ENCODE measurements around the gene ZNF607. TPM values are rescaled to one million over a fixed set of nuclear protein-coding genes. Genes with fewer than 3 reads are reported as not detected.

ZNF607 gene
- total RNA-seq, result 1 to 10 TPM; 2.4 to 3.0 (median 2.8) TPM

- TF ChIP-seq CTCF (IDR thresholded peaks at IDR 0.05; ENCODE audit: low read depth), result no peak
Observed at GRCh38 chr19:37719111-37719926, at the start of gene ZNF607. TSS of gene ZNF607 (minus strand) at chr19:37719761. CDS start at chr19:37711618, 8,143 bp downstream.

- TF ChIP-seq CTCF (IDR thresholded peaks at IDR 0.05; ENCODE audit: low read depth), result no peak
Observed at GRCh38 chr19:37763488-37763887, 43.9 kb upstream of the ZNF607 start.

GRCh38 chr19:37738371-37738770, 18.8 kb upstream of the ZNF607 start:
- TF ChIP-seq CTCF (IDR thresholded peaks at IDR 0.05; ENCODE audit: low read depth), result no peak

- TF ChIP-seq CTCF (IDR thresholded peaks at IDR 0.05; ENCODE audit: low read depth), result no peak
Observed at GRCh38 chr19:37725181-37725580, 5.6 kb upstream of the ZNF607 start.

GRCh38 chr19:37719927-37720265, 335 bp upstream of the ZNF607 start:
- TF ChIP-seq CTCF (IDR thresholded peaks at IDR 0.05; ENCODE audit: low read depth), result no peak

- TF ChIP-seq CTCF (IDR thresholded peaks at IDR 0.05; ENCODE audit: low read depth), result no peak
Observed at GRCh38 chr19:37718304-37718703, 1.3 kb downstream of the ZNF607 start.

- no peak for TF ChIP-seq CTCF (IDR thresholded peaks at IDR 0.05; ENCODE audit: low read depth)
Observed at GRCh38 chr19:37716140-37716539, 3.4 kb downstream of the ZNF607 start.

All from subcutaneous adipose tissue (tissue), 4 donors.